ENCODE data around the gene DSCAML1. TPM values are rescaled to one million over a fixed set of nuclear protein-coding genes. Genes with fewer than 3 reads are reported as not detected.

Gene DSCAML1
- total RNA-seq, 1 experiment from 2014 or later = 5.4 TPM

DNA sequence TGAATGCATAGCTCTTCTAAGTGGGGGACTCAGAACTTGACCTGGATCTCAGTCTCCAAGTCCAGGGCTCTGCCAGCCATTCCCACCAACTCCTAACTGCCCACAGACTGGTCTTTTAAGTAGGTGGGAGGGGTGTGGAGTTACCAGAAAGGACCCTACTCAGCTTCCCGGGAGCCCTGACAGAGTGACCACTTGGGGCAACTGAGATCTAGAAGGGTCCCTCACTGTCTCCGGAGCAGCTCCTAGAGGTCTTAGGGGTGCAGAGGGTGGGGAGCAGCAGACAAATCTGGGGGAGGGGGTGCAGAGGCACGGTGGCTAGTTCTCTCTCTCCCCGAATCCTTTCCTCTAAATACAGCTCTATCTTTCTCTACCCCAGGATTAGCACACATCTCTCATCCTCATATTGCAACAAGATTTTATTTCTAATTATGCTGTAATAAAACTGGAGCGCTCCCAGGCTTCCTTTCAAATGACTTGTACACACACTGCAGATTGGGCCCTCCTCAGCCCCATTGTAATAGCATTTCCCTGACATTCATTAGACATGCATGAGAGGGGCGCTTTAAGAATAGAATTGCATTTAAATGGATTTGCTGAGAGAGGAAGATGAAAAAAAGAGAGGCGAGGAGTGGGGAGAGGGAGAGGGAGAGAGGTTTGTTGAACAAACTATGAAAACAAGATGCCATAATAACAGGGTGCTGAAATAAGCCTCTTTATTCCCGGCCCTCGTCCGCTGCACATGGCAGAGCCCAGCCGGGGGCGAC lies 250.4 kb downstream of the DSCAML1 start:
- DNase-seq (ENCODE audit: low read depth) = no peak
- in situ Hi-C loops (cut with HindIII; ENCODE audit: low pct_unique_long_range_greater_than_20kb, low sequenced_read_pairs) = no loop called here

- no peak for DNase-seq (ENCODE audit: low read depth)
- in situ Hi-C loops (cut with HindIII; ENCODE audit: low pct_unique_long_range_greater_than_20kb, low sequenced_read_pairs) = no loop called here
Observed at GRCh38 chr11:117545706-117546105, 251.3 kb downstream of the DSCAML1 start.

- no peak for DNase-seq (ENCODE audit: low read depth)
- in situ Hi-C loops (cut with HindIII; ENCODE audit: low pct_unique_long_range_greater_than_20kb, low sequenced_read_pairs) = no loop called here
Observed at GRCh38 chr11:117544130-117544800, 252.8 kb downstream of the DSCAML1 start.

DNA sequence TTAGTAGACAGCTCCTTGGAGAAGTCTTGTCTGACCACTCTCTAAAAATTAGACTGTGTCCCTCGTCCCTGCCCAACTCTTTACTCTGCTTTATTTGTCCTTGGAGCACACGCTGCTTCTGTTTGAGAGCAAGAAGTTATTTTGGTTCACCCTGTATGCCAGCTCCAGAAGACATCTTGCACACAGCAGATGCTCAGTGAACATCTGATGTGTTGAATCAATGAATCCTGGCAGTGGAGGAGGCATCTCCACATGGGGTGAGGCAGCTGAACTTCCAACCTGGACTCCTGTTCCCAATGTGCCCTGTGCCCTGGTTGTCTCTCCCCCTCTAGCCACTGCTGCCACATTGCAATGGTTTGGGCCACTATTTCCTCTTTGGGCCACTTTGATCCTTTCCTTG lies 255.8 kb downstream of the DSCAML1 start:
- DNase-seq (ENCODE audit: low read depth) = no peak
- in situ Hi-C loops (cut with HindIII; ENCODE audit: low pct_unique_long_range_greater_than_20kb, low sequenced_read_pairs) = no loop called here

DNA sequence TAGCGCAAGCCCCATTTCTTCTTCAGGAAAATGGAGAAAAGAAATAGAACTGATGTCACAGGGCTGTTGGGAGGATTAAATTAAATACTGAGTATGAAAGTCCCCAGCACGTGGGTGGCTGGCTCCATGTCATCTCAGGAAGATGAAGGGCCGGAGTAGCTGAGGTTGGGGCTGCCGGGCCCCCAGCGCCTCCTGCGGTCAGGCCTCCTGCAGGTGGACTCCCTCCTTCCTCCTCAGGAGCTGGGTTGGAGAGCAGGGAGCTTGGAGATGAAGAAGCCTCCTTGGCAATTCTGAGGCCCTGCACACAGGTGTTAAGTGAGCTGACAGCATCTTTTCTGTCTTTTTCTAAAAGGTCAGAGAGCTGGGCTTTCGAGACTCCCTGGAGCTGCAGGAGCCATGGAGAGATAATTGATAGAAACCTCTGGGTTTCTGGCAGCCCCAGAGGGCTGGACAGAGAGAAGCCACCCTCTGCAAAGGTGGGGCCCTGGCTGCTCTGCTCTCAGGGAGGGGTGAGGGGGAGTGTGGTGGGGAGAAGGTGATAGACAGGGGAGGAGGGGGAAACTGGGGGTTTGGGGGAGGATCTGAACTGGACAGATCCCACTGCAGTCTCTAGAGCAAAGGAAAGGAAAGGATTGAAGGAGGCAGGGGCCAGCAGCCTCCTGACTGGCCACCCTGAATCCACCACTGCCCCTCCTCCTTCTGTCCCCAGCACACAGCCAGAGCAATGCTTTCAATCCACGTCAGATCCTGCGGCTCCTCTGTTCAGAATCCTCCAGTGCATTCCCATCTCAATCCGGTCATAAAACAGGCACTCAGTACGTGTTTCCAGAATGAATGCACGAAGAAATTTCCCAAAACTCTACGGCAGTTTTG lies 258.5 kb downstream of the DSCAML1 start:
- no peak for DNase-seq (ENCODE audit: low read depth)
- in situ Hi-C loops (cut with HindIII; ENCODE audit: low pct_unique_long_range_greater_than_20kb, low sequenced_read_pairs) = no loop called here

DNA sequence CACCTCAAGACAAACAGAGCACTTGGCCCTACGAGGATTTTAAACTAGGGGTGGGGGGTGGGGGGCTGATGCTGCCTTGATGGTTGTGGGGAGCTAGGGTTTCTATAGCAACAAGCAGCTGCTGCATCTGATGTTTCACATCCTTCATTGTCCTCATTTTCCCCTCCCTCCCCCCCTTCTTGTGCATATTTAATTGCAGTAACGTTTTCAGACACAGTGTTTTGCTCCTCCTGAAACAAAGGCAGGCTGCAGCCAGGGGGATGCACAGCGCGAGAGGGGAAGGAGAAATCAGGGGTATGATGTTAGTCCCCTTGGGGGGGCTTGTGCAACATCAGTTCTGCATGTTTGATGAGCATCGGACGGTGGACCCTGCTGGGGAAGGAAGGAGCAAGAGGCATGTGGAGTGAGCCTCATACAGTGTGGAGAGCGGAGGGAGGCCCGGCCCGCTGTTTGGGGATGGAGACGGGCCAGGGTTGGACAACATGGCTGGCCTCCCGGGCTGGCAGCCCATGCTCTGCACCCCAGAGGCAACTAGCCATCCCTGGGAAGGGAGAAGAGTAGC lies 261.1 kb downstream of the DSCAML1 start:
- in situ Hi-C loops (cut with HindIII; ENCODE audit: low pct_unique_long_range_greater_than_20kb, low sequenced_read_pairs) = no loop called here
- DNase-seq (ENCODE audit: low read depth) = no peak

DNA sequence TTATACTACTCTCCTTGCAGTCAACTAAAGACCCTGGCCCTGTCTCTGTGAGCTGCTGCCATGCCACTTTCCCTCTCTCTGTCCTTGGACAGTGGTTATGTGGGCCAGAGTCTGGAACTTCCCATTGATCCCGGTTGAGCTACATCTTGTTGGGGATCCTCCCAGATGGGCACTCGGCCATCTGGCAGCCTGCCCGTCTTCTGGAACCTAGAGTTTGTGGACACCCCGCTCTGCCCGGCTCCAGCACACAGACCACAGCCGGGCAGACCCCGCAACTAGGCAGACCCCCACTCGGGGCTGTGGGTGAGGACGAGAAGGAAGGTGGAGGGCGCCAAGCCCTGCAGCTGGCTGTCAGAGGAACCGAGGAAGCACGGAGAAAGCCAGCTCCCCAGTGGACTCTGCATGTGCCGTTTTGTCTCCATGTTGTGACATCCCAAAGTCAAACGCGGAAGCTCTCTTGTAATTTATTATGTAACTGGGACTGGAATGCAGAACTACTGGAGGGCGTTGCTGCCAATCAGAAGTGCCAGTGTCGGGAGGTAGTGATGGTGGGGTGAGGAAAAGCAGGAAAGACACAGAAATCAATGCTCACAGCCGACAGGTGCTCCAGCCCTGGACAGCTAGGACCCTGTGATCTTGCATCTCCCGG lies 261.7 kb downstream of the DSCAML1 start:
- DNase-seq (ENCODE audit: low read depth) = no peak
- in situ Hi-C loops (cut with HindIII; ENCODE audit: low pct_unique_long_range_greater_than_20kb, low sequenced_read_pairs) = no loop called here

DNA sequence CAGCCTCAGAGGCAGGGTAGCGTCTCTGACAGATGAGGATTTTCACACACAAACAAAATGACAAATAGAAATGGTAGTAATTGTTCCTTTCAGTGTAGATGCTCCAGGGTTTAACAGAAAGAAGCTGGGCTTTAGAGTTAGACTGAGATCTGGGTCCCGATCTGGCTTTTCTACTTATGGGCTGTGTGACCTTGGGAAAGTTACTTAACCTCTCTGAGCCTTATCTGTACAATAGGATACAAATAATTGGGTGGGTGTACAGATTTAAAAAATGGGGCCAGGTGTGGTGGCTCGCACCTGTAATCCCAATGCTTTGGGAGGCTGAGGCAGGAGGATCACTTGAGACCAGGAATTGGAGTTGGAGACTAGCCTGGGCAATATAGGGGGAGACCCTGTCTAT lies 264.4 kb downstream of the DSCAML1 start:
- no peak for DNase-seq (ENCODE audit: low read depth)
- in situ Hi-C loops (cut with HindIII; ENCODE audit: low pct_unique_long_range_greater_than_20kb, low sequenced_read_pairs) = no loop called here

GRCh38 chr11:117529816-117530215 lies 267.2 kb downstream of the DSCAML1 start:
- in situ Hi-C loops (cut with HindIII; ENCODE audit: low pct_unique_long_range_greater_than_20kb, low sequenced_read_pairs) = no loop called here

DNA sequence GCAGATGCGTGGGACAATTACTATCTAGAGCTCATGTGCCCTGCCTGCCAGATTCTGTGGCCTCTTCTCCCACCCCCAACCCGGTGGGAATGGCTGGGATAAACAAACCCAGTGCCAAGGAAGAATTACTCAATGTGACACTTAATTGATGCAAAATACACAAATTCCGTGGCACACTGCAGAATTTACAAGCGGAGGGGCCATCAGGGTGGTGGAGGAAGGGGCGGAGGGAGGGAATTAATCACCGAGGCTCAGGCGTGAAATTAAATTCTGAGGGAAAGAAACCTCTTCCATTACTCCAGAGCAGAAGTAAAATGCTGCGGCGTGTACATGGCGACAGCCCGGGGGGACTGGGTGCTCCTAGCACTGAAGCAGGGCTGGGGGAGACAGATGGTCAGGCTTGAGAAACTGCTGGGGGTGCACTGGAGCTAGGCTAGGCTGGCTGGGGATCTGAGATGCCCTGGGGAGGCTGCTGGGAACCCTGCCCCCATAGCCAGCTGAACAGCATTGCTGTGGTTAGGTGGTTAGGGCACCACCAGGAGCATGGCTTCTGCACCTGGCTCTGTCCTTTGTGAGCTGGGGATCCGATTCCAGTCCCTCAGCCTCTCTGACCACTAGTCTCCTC lies 268.8 kb downstream of the DSCAML1 start:
- DNase-seq (ENCODE audit: low read depth) = no peak
- in situ Hi-C loops (cut with HindIII; ENCODE audit: low pct_unique_long_range_greater_than_20kb, low sequenced_read_pairs) = no loop called here

More at GRCh38 chr11:117529816-117530215, 267.2 kb downstream of the DSCAML1 start:
- DNase-seq (ENCODE audit: low read depth) = no peak

- DNase-seq (ENCODE audit: low read depth) = no peak
- in situ Hi-C loops (cut with HindIII; ENCODE audit: low pct_unique_long_range_greater_than_20kb, low sequenced_read_pairs) = no loop called here
Observed at GRCh38 chr11:117527271-117527670, 269.7 kb downstream of the DSCAML1 start.

GRCh38 chr11:117525866-117526542 lies 271.0 kb downstream of the DSCAML1 start:
- no peak for DNase-seq (ENCODE audit: low read depth)
- in situ Hi-C loops (cut with HindIII; ENCODE audit: low pct_unique_long_range_greater_than_20kb, low sequenced_read_pairs) = no loop called here

GRCh38 chr11:117524468-117525183 lies 272.4 kb downstream of the DSCAML1 start:
- in situ Hi-C loops (cut with HindIII; ENCODE audit: low pct_unique_long_range_greater_than_20kb, low sequenced_read_pairs) = no loop called here
- no peak for DNase-seq (ENCODE audit: low read depth)

GRCh38 chr11:117523680-117524079 lies 273.3 kb downstream of the DSCAML1 start:
- peak; percentile 25 for DNase-seq (ENCODE audit: low read depth)
- in situ Hi-C loops (cut with HindIII; ENCODE audit: low pct_unique_long_range_greater_than_20kb, low sequenced_read_pairs) = no loop called here

GRCh38 chr11:117521974-117522373 lies 275.0 kb downstream of the DSCAML1 start:
- in situ Hi-C loops (cut with HindIII; ENCODE audit: low pct_unique_long_range_greater_than_20kb, low sequenced_read_pairs) = no loop called here
- DNase-seq (ENCODE audit: low read depth) = no peak

- in situ Hi-C loops (cut with HindIII; ENCODE audit: low pct_unique_long_range_greater_than_20kb, low sequenced_read_pairs) = no loop called here
- DNase-seq (ENCODE audit: low read depth) = no peak
Observed at GRCh38 chr11:117520966-117521365, 276.1 kb downstream of the DSCAML1 start.

DNA sequence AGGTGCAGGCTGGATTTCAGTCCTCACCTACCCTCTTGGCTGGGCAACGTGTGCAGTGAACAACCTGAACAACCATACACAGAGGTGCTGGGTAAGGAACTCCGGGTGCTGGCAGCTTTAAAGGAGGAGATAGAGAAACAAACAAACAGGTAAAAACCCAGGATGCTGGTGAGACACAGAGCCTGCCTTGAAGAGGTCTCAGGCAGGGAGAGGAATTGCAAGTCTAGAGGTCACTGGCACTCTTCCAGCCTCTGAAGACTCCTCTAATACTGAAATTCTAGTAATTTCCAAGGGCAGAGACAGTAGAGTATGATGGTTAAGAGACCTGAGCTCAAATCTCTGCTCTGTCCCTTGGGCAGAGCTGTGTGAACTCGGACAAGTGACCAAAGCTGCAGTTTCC lies 276.8 kb downstream of the DSCAML1 start:
- in situ Hi-C loops (cut with HindIII; ENCODE audit: low pct_unique_long_range_greater_than_20kb, low sequenced_read_pairs) = no loop called here
- peak; percentile 34 for DNase-seq (ENCODE audit: low read depth)
